H1 (cell line): Measurements from ENCODE around the gene SUPT4H1. TPM values are rescaled to one million over a fixed set of nuclear protein-coding genes. Genes with fewer than 3 reads are reported as not detected.

Source experiments
- CTCF ChIA-PET: fragments of 300-600 bp; sonication (Branson Sonifier 250); formaldehyde crosslinking; loops from one replicate; lab custom pipeline; 2021; ENCODE audit not compliant: partially characterized antibody; lab: Charles Lee
- POLR2A ChIA-PET: fragments of 300-600 bp; sonication (Branson Sonifier 250); formaldehyde crosslinking; loops from one replicate; lab custom pipeline; 2021; ENCODE audit warnings: inconsistent platforms; ENCODE audit not compliant: partially characterized antibody; lab: Charles Lee
- DNase-seq, 2 experiments: peaks; one replicate each; pipeline versions ENCODE4 v3.0.0 to v3.0.0-alpha.2; 2010 to 2022; ENCODE audit warnings: low spot score in 2 of 2, low read depth in 1 of 2, mixed read lengths in 1 of 2
- FAIRE-seq: peaks from 2 replicates; lab custom pipeline; 2011; peaks lifted over from hg19 to GRCh38; lab: Jason Lieb, UNC
- H2AFZ ChIP-seq: 2 replicates; pipeline ENCODE4 v1.8.1; 2012; ENCODE audit warnings: low read length, inconsistent platforms
- H2AK5ac ChIP-seq: 2 replicates; pipeline ENCODE4 v1.6.1; 2013; ENCODE audit warnings: low read depth, low read length
- H2BK120ac ChIP-seq: replicated peaks from 2 replicates; pipeline ENCODE3; 2013; ENCODE audit warnings: low read depth, low read length, inconsistent platforms
- H2BK12ac ChIP-seq: 2 replicates; pipeline ENCODE4 v1.6.1; 2013; ENCODE audit warnings: low read depth, low read length
- H2BK15ac ChIP-seq: 2 replicates; pipeline ENCODE4 v1.6.1; 2013; ENCODE audit warnings: low read length
- H2BK20ac ChIP-seq: 2 replicates; pipeline ENCODE4 v1.6.1; 2013; ENCODE audit warnings: low read length
- H2BK5ac ChIP-seq: 2 replicates; pipeline ENCODE4 v1.6.1; 2013; ENCODE audit warnings: low read depth, low read length
- H3K14ac ChIP-seq: 2 replicates; pipeline ENCODE4 v1.6.1; 2013; ENCODE audit warnings: inconsistent platforms; ENCODE audit not compliant: insufficient read length
- H3K18ac ChIP-seq: 2 replicates; pipeline ENCODE4 v1.6.1; 2013; ENCODE audit warnings: low read length; ENCODE audit errors: extremely low read depth
- H3K23ac ChIP-seq: 2 replicates; pipeline ENCODE4 v1.6.1; 2013; ENCODE audit warnings: inconsistent platforms; ENCODE audit not compliant: insufficient read length
- H3K23me2 ChIP-seq: 2 replicates; pipeline ENCODE4 v1.6.1; 2013; ENCODE audit warnings: low read depth, low read length
- H3K27ac ChIP-seq: 2 replicates; pipeline ENCODE4 v1.6.1; 2011; ENCODE audit warnings: low read depth, low read length, inconsistent platforms
- H3K27me3 ChIP-seq, 4 experiments: replicated peaks in 1 of 4; 1 replicate in 1 of 4; 2 replicates in 3 of 4; pipeline versions ENCODE4 v1.6.1 to v1.8.1; 2011 to 2013; ENCODE audit warnings: low read length in 3 of 4, mild to moderate bottlenecking in 3 of 4, inconsistent platforms in 2 of 4, mixed read lengths in 2 of 4, moderate library complexity in 1 of 4; ENCODE audit not compliant: control insufficient read depth in 3 of 4, insufficient read depth in 3 of 4; ENCODE audit errors: extremely low read depth in 1 of 4
- H3K36me3 ChIP-seq, 4 experiments: 2 replicates each; pipeline versions ENCODE4 v1.6.1 to v1.8.1; 2011 to 2013; ENCODE audit warnings: mild to moderate bottlenecking in 4 of 4, low read length in 3 of 4, moderate library complexity in 2 of 4, control low read depth in 1 of 4, inconsistent platforms in 1 of 4; ENCODE audit not compliant: insufficient read depth in 4 of 4, control insufficient read depth in 2 of 4
- H3K4ac ChIP-seq: replicated peaks from 2 replicates; pipeline ENCODE3; 2013; ENCODE audit warnings: low read length, low read depth, mixed read lengths, inconsistent platforms; ENCODE audit not compliant: insufficient read length
- H3K4me1 ChIP-seq, 4 experiments: replicated peaks in 1 of 4; 1 replicate in 1 of 4; 2 replicates in 3 of 4; pipeline versions ENCODE4 v1.6.1 to v1.8.1; 2011 to 2013; ENCODE audit warnings: low read length in 3 of 4, inconsistent platforms in 2 of 4, mixed read lengths in 1 of 4; ENCODE audit not compliant: insufficient read depth in 4 of 4, control insufficient read depth in 3 of 4
- H3K4me2 ChIP-seq, 2 experiments: 2 replicates each; pipeline versions ENCODE4 v1.6.1 to v1.8.1; 2011 to 2013; ENCODE audit warnings: low read depth in 2 of 2, low read length in 2 of 2, control low read depth in 1 of 2, inconsistent platforms in 1 of 2, mild to moderate bottlenecking in 1 of 2; ENCODE audit not compliant: insufficient read depth in 1 of 2
- H3K4me3 ChIP-seq, 4 experiments: fragments of 200-600, 300-600 bp in 1 of 4; sonication (generic), shearing (Covaris generic), sonication (Bioruptor Twin) in 1 of 4; 2 replicates each; pipeline versions ENCODE4 v1.5.1 to v1.8.1; 2011 to 2016; ENCODE audit warnings: low read length in 4 of 4, low read depth in 3 of 4, control low read depth in 2 of 4, inconsistent platforms in 2 of 4, mild to moderate bottlenecking in 2 of 4, mixed read lengths in 1 of 4, moderate library complexity in 1 of 4; ENCODE audit not compliant: insufficient read depth in 2 of 4; ENCODE audit errors: extremely low read depth in 1 of 4
- H3K56ac ChIP-seq: replicated peaks from 2 replicates; pipeline ENCODE3; 2013; ENCODE audit warnings: low read depth, mild to moderate bottlenecking, mixed read lengths, low read length, inconsistent platforms; ENCODE audit not compliant: insufficient read length
- H3K79me1 ChIP-seq: 2 replicates; pipeline ENCODE4 v1.6.1; 2013; ENCODE audit warnings: low read depth, low read length, control low read depth
- H3K79me2 ChIP-seq, 2 experiments: 2 replicates each; pipeline versions ENCODE4 v1.6.1 to v1.8.1; 2012 to 2013; ENCODE audit warnings: low read length in 2 of 2, mild to moderate bottlenecking in 2 of 2, inconsistent platforms in 1 of 2; ENCODE audit not compliant: insufficient read depth in 2 of 2, control insufficient read depth in 1 of 2
- H3K9ac ChIP-seq, 4 experiments: replicated peaks in 1 of 4; 1 replicate in 1 of 4; 2 replicates in 3 of 4; pipeline versions ENCODE4 v1.6.1 to v1.8.1; 2011 to 2013; ENCODE audit warnings: low read depth in 3 of 4, low read length in 3 of 4, control low read depth in 2 of 4, mild to moderate bottlenecking in 2 of 4, moderate library complexity in 2 of 4, inconsistent platforms in 1 of 4; ENCODE audit errors: extremely low read depth in 1 of 4
- H3K9me3 ChIP-seq, 2 experiments: 2 replicates each; pipeline versions ENCODE4 v1.6.1 to v1.8.1; 2012 to 2013; ENCODE audit warnings: mild to moderate bottlenecking in 2 of 2, moderate library complexity in 2 of 2, control low read depth in 1 of 2, inconsistent platforms in 1 of 2, low read depth in 1 of 2, low read length in 1 of 2, mixed read lengths in 1 of 2; ENCODE audit not compliant: insufficient read depth in 2 of 2
- H4K20me1 ChIP-seq, 2 experiments: replicated peaks in 1 of 2; 2 replicates each; pipeline versions ENCODE3 to v1.8.1; 2011 to 2013; ENCODE audit warnings: inconsistent platforms in 2 of 2, low read length in 2 of 2, mild to moderate bottlenecking in 1 of 2; ENCODE audit not compliant: insufficient read depth in 2 of 2, control insufficient read depth in 1 of 2
- H4K5ac ChIP-seq: 2 replicates; pipeline ENCODE4 v1.6.1; 2013; ENCODE audit warnings: low read length, low read depth, mixed read lengths, inconsistent platforms; ENCODE audit not compliant: insufficient read length
- H4K8ac ChIP-seq: 2 replicates; pipeline ENCODE4 v1.8.0; 2013; ENCODE audit warnings: mild to moderate bottlenecking, moderate library complexity, low read length, inconsistent platforms; ENCODE audit not compliant: insufficient read depth; ENCODE audit errors: extremely low read depth
- H4K91ac ChIP-seq: replicated peaks from 2 replicates; pipeline ENCODE3; 2013; ENCODE audit warnings: low read length, mixed read lengths, inconsistent platforms; ENCODE audit not compliant: insufficient read length
- MAX ChIP-seq: IDR thresholded peaks from 2 replicates; pipeline ENCODE4 v1.6.1; 2012; ENCODE audit warnings: inconsistent platforms
- POLR2A ChIP-seq, 2 experiments: IDR thresholded peaks; 1 replicate in 1 of 2; 2 replicates in 1 of 2; pipeline ENCODE4 v1.6.1; 2011; ENCODE audit warnings: low read depth in 2 of 2, low read length in 2 of 2, mild to moderate bottlenecking in 2 of 2; ENCODE audit errors: control extremely low read depth in 1 of 2
- RAD21 ChIP-seq, 2 experiments: IDR thresholded peaks in 1 of 2; conservative IDR thresholded peaks in 1 of 2; 2 replicates each; pipeline ENCODE4 v1.6.1; 2011; ENCODE audit warnings: low read depth in 2 of 2, low read length in 2 of 2, improper control_type of control experiment in 1 of 2, inconsistent platforms in 1 of 2, mild to moderate bottlenecking in 1 of 2, moderate library complexity in 1 of 2
- SAP30 ChIP-seq: fragments of 300-600 bp; sonication (generic); IDR thresholded peaks from 2 replicates; pipeline ENCODE4 v1.7.1; 2012; ENCODE audit warnings: low read length, moderate library complexity, mild to moderate bottlenecking, inconsistent platforms; ENCODE audit not compliant: insufficient read depth, insufficient replicate concordance
- SIRT6 ChIP-seq: IDR thresholded peaks from one replicate; pipeline ENCODE4 v1.7.1; 2012; ENCODE audit warnings: low read length, inconsistent platforms
- TCF12 ChIP-seq: IDR thresholded peaks from 2 replicates; pipeline ENCODE4 v1.6.1; 2011; ENCODE audit warnings: low read depth, mild to moderate bottlenecking, low read length
- WGBS, 2 experiments: shearing (Covaris generic) in 1 of 2; methylation state at CpG; one replicate each; pipeline versions ENCODE4 v1.1.6 to v1.1.7; 2013 to 2015; ENCODE audit warnings: low lambda C conversion rate in 2 of 2, mixed read lengths in 2 of 2, inconsistent platforms in 1 of 2, low coverage in 1 of 2, missing lambda C conversion rate in 1 of 2; ENCODE audit not compliant: insufficient replicate concordance in 2 of 2, insufficient coverage in 1 of 2, insufficient read length in 1 of 2; ENCODE audit errors: extremely low coverage in 1 of 2, missing lambda C conversion rate in 1 of 2; 5-methylcytosine and 5-hydroxymethylcytosine counted together
- polyA plus RNA-seq, 7 experiments: library from polyadenylated mRNA; depleted of rRNA in 3 of 7; stranded (reverse) in 5 of 7; unstranded in 2 of 7; fragments of >200 nt in 5 of 7; fragments of 200-250 nt in 2 of 7; gene quantifications; 1 replicate in 5 of 7; 2 replicates in 1 of 7; 4 replicates in 1 of 7; pipeline versions ENCODE4 v1.2.1 to v1.2.3, GENCODE V29; 2011 to 2013; ENCODE audit warnings: missing spikeins in 2 of 7, mixed read lengths in 2 of 7
- total RNA-seq: library from RNA; stranded (reverse); fragmentation: NEBNext Ultra II Directional; extraction: Animal tissue kit (Norgen Biotek cat#: 25700); gene quantifications from 2 replicates; pipeline ENCODE4 v1.2.1, GENCODE V29; 2021

Gene SUPT4H1
- total and polyA plus RNA-seq, 2 of the 8 experiments (the other 6 are each of a cell fraction or from before 2014, with no cell fraction given): 112 to 143 TPM

GRCh38 chr17:58319173-58320162, 32.5 kb downstream of the SUPT4H1 start:
- H3K18ac ChIP-seq: no peak overlapping the region
- no peak overlapping the region for H4K8ac ChIP-seq
- H2BK12ac ChIP-seq: no peak overlapping the region
- H3K4me1 ChIP-seq: peaks cover 0 to 9% (median 4%) of the 10 kb centered on the region in 4 experiments; a peak in 5 of 7 replicates
- no peaks in the 10 kb centered on the region for H4K20me1 ChIP-seq
- H4K91ac ChIP-seq: no peak overlapping the region
- POLR2A ChIA-PET: interaction anchor here (1.0 to 3.8 kb wide), 5 partner anchors 15 to 39 kb away, joined by 3 to 12 read pairs (median 4); partner anchors contain the start of genes MPO and SUPT4H1
- no peak overlapping the region for H3K9ac ChIP-seq
- CTCF ChIA-PET: interaction anchor here (0.9 to 21.9 kb wide), 9 partner anchors 7 to 128 kb away, joined by 3 to 384 read pairs (median 4); partner anchors contain the start of genes RNF43 and TSPOAP1
- no peak overlapping the region for H3K4me3 ChIP-seq
- H2BK20ac ChIP-seq: no peak overlapping the region
- no peaks in the 10 kb centered on the region for H3K36me3 ChIP-seq
- no peak for FAIRE-seq
- H3K9me3 ChIP-seq: no peaks in the 10 kb centered on the region
- no peak overlapping the region for H2AFZ ChIP-seq
- H3K79me2 ChIP-seq: no peaks in the 10 kb centered on the region
- no peaks in the 10 kb centered on the region for H3K79me1 ChIP-seq
- H3K56ac ChIP-seq: no peak overlapping the region
- no peak overlapping the region for H2BK120ac ChIP-seq
- peaks cover 0 to 14% (median 9%) of the 10 kb centered on the region in 4 experiments; a peak in 5 of 7 replicates for H3K27me3 ChIP-seq
- 83% methylated on average over 24 of the region's 25 CpGs; no CpG with 5 or more reads in 1 of the 2 experiments for WGBS, 2 experiments
- no peak overlapping the region for H2BK15ac ChIP-seq
- H3K14ac ChIP-seq: no peak overlapping the region
- no peak overlapping the region for H2BK5ac ChIP-seq
- H2AK5ac ChIP-seq: no peak overlapping the region
- H3K27ac ChIP-seq: no peak overlapping the region
- H3K23me2 ChIP-seq: peaks cover 5% of the 10 kb centered on the region; the same call in 1 of the 2 replicates
- H4K5ac ChIP-seq: no peak overlapping the region
- H3K4ac ChIP-seq: no peak overlapping the region
- no peak for TF ChIP-seq POLR2A (IDR thresholded peaks at IDR 0.05; ENCODE audit: control extremely low read depth in 1 of 2, low read depth in 2 of 2, low read length in 2 of 2)
- TF ChIP-seq SIRT6: no peak
- no peak for TF ChIP-seq TCF12
- no peak for TF ChIP-seq MAX
- no peak for TF ChIP-seq SAP30
- TF ChIP-seq RAD21 (IDR thresholded peaks at IDR 0.05 in 1 of 2, conservative IDR thresholded peaks at IDR 0.05 in 1 of 2; ENCODE audit: low read depth in 2 of 2, low read length in 2 of 2): no peak
- no peak for DNase-seq
- no peak overlapping the region for H3K23ac ChIP-seq
- H3K4me2 ChIP-seq: no peak overlapping the region
